Fibroblast of lung (primary cell): Measurements from ENCODE around the gene SLITRK3.

Source experiments
- CTCF ChIP-seq, 2 donors: IDR thresholded peaks in 1 of 2; conservative IDR thresholded peaks in 1 of 2; 1 replicate in 1 of 2; 2 replicates in 1 of 2; pipeline ENCODE4 v1.5.1; 2011 to 2012; ENCODE audit warnings: low read length in 2 of 2, control low read depth in 1 of 2, inconsistent platforms in 1 of 2, low read depth in 1 of 2, mild to moderate bottlenecking in 1 of 2
- EZH2 ChIP-seq: IDR thresholded peaks from 2 replicates; pipeline ENCODE4 v1.5.1; 2012; ENCODE audit warnings: low read length, control low read depth, mild to moderate bottlenecking; ENCODE audit errors: missing control alignments

DNA sequence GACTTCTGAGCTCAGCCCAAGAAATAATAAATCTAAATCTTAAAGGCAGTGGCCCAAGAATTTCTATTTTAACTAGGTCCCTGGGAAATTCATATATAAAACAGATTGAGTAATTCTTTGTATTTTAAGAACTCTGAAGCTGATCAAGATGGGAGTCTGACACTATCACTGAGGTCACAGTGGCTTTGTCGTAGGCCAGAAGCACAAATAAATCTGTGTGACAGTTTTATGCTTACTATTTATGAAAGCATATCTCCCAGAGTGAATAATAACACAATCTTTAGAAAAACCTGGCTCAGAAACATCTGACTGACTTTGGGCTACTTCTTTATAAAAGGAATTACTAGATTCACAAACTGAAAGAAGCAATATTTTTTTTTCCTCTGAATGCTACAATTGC lies 51.9 kb downstream of the SLITRK3 start:
- no peak for TF ChIP-seq CTCF (conservative IDR thresholded peaks at IDR 0.05 in 1 of 2, IDR thresholded peaks at IDR 0.05 in 1 of 2; ENCODE audit: low read depth in 1 of 2, low read length in 2 of 2)
- no peak for TF ChIP-seq EZH2
